Trophoblast cell (in vitro differentiated cells and primary cell): ENCODE measurements around the gene ALG8.

Experiments
- DNase-seq, 2 donors: peaks; one replicate each; pipeline ENCODE4 v3.0.0-alpha.2; 2016
- H2AFZ ChIP-seq: 2 replicates; pipeline ENCODE4 v1.6.1; 2013; ENCODE audit warnings: low read length, moderate library complexity, mild to moderate bottlenecking; ENCODE audit not compliant: insufficient read depth, poor library complexity
- H2AK5ac ChIP-seq: 2 replicates; pipeline ENCODE4 v1.6.1; 2013; ENCODE audit warnings: mild to moderate bottlenecking, low read length
- H2BK120ac ChIP-seq: 2 replicates; pipeline ENCODE4 v1.6.1; 2013; ENCODE audit warnings: low read length, mild to moderate bottlenecking, moderate library complexity; ENCODE audit not compliant: insufficient read depth, poor library complexity
- H2BK12ac ChIP-seq: 2 replicates; pipeline ENCODE4 v1.6.1; 2013; ENCODE audit warnings: mild to moderate bottlenecking, low read length, moderate library complexity
- H2BK5ac ChIP-seq: 2 replicates; pipeline ENCODE4 v1.6.1; 2013; ENCODE audit warnings: low read length, low read depth, moderate library complexity, mild to moderate bottlenecking; ENCODE audit not compliant: poor library complexity
- H3K14ac ChIP-seq: 2 replicates; pipeline ENCODE4 v1.6.1; 2013; ENCODE audit warnings: mild to moderate bottlenecking, low read length
- H3K18ac ChIP-seq: 2 replicates; pipeline ENCODE4 v1.6.1; 2013; ENCODE audit warnings: mild to moderate bottlenecking, low read length
- H3K23ac ChIP-seq: 2 replicates; pipeline ENCODE4 v1.6.1; 2013; ENCODE audit warnings: low read length
- H3K27ac ChIP-seq: 2 replicates; pipeline ENCODE4 v1.5.1; 2013; ENCODE audit warnings: low read depth, mild to moderate bottlenecking, inconsistent platforms, low read length, moderate library complexity
- H3K27me3 ChIP-seq: 2 replicates; pipeline ENCODE4 v1.6.1; 2013; ENCODE audit warnings: inconsistent platforms, mild to moderate bottlenecking, low read length, moderate library complexity; ENCODE audit not compliant: insufficient read depth
- H3K36me3 ChIP-seq, 2 experiments: 1 replicate in 1 of 2; 2 replicates in 1 of 2; pipeline ENCODE4 v1.6.1; 2013; ENCODE audit warnings: low read length in 2 of 2, mild to moderate bottlenecking in 2 of 2, moderate library complexity in 1 of 2; ENCODE audit not compliant: insufficient read depth in 2 of 2, control insufficient read depth in 1 of 2
- H3K4ac ChIP-seq: 2 replicates; pipeline ENCODE4 v1.6.1; 2013; ENCODE audit warnings: low read depth, mild to moderate bottlenecking, low read length, moderate library complexity
- H3K4me1 ChIP-seq, 2 experiments: 1 replicate in 1 of 2; 2 replicates in 1 of 2; pipeline ENCODE4 v1.6.1; 2013; ENCODE audit warnings: low read length in 2 of 2, mild to moderate bottlenecking in 2 of 2, moderate library complexity in 1 of 2; ENCODE audit not compliant: insufficient read depth in 2 of 2, control insufficient read depth in 1 of 2
- H3K4me2 ChIP-seq: 2 replicates; pipeline ENCODE4 v1.6.1; 2013; ENCODE audit warnings: inconsistent platforms, mild to moderate bottlenecking, low read length, moderate library complexity
- H3K4me3 ChIP-seq: 2 replicates; pipeline ENCODE4 v1.5.1; 2013; ENCODE audit warnings: mild to moderate bottlenecking, low read depth, low read length, inconsistent platforms
- H3K79me1 ChIP-seq: one replicate; pipeline ENCODE4 v1.6.1; 2013; ENCODE audit warnings: low read length
- H3K79me2 ChIP-seq: 2 replicates; pipeline ENCODE4 v1.6.1; 2013; ENCODE audit warnings: low read length, mild to moderate bottlenecking; ENCODE audit not compliant: control insufficient read depth, insufficient read depth, poor library complexity
- H3K9ac ChIP-seq: 2 replicates; pipeline ENCODE4 v1.6.1; 2013; ENCODE audit warnings: mild to moderate bottlenecking, low read length
- H3K9me3 ChIP-seq: 2 replicates; pipeline ENCODE4 v1.6.1; 2013; ENCODE audit warnings: low read depth, mild to moderate bottlenecking, control low read depth, inconsistent platforms, low read length; ENCODE audit not compliant: insufficient read depth
- H4K12ac ChIP-seq: 2 replicates; pipeline ENCODE4 v1.6.1; 2013; ENCODE audit warnings: low read depth, mild to moderate bottlenecking, low read length, moderate library complexity
- H4K8ac ChIP-seq: 2 replicates; pipeline ENCODE4 v1.6.1; 2013; ENCODE audit warnings: low read depth, mild to moderate bottlenecking, low read length, moderate library complexity
- H4K91ac ChIP-seq: one replicate; pipeline ENCODE4 v1.6.1; 2013; ENCODE audit warnings: low read depth, mild to moderate bottlenecking, low read length, moderate library complexity
- WGBS: extraction: QIAGEN DNeasy Blood & Tissue Kit; methylation state at CpG from one replicate; pipeline ENCODE4 v1.1.7; 2013; ENCODE audit warnings: missing lambda C conversion rate; ENCODE audit not compliant: insufficient read length, insufficient coverage; ENCODE audit errors: extremely low coverage; 5-methylcytosine and 5-hydroxymethylcytosine counted together

Gene ALG8

GRCh38 chr11:78170413-78170812, 31.0 kb upstream of the ALG8 start:
- Histone ChIP-seq H3K9me3 (no peaks in the 10 kb centered on the region), H3K27ac (no peak overlapping the region), H3K9ac (no peak overlapping the region), H4K12ac (no peak overlapping the region), H3K18ac (no peak overlapping the region), H3K79me1 (peaks cover 35% of the 10 kb centered on the region), H3K4me2 (no peak overlapping the region), H4K91ac (peak overlapping the region; percentile 68), H3K4me1 (peaks cover 27% of the 10 kb centered on the region in 2 experiments), H3K23ac (no peak overlapping the region), H2AK5ac (peak overlapping the region; percentile 2), H2AFZ (no peak overlapping the region), H3K14ac (no peak overlapping the region), H3K27me3 (no peaks in the 10 kb centered on the region), H3K4me3 (no peak overlapping the region), H3K79me2 (peaks cover 6% of the 10 kb centered on the region), H4K8ac (peak overlapping the region; percentile 2), H2BK12ac (peak overlapping the region; percentile 0), H3K36me3 (peaks cover 19 to 30% of the 10 kb centered on the region in 2 experiments), H2BK5ac (no peak overlapping the region), H2BK120ac (no peak overlapping the region), H3K4ac (no peak overlapping the region)
- no CpG with 5 or more reads among the region's 11 CpGs for WGBS
- no peak for DNase-seq

DNA sequence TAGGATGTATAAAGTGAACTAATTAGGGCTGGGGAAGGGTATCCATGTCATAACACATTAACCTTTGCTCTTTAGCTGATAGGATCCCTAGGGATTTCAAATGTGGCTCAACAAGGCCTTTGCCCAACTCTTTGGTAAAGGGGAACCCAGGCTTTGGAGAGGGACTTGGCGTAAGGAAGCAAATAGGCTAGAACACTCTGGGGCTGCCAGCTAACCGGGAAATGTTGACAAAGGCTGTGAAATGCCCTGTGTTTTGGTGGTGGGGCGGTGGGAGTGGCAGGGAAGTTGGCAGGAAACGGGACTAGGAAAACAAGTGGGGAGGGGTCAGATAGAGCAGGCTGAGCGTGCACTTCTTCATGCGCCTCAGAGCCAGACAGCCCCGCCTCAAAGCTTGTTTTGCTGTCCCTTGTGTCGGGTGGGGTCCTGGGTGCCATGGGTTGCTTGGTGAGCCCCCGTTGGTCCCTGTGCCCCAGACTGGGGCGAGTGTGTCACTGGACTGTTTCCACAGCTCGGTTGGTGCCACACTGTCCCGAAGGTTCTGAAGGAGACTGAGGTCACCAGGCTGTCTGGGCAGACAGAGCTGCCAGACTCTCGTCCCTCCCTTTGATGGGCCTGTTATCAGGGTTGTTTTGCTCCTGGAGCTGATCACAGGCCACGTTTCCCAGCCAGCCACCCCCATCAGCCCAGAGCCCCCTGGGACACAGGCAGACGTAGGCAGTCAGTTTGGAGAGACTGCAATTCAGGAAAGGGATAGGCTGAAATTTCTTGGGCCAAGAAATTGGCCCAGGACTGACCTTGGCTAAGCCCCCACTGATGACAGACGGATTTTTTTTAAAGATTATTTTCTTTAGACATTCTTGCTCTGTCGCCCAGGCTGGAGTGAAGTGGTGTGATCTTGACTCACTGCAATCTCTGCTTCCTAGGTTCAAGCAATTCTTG, 29.4 kb upstream of the ALG8 start:
- peak overlapping the region; percentile 37 for H3K4ac ChIP-seq
- DNase-seq = no peak
- no peaks in the 10 kb centered on the region for H3K27me3 ChIP-seq
- no peak overlapping the region for H3K23ac ChIP-seq
- peak overlapping the region; percentile 97 for H4K91ac ChIP-seq
- H3K4me2 ChIP-seq = no peak overlapping the region
- H3K9me3 ChIP-seq = no peaks in the 10 kb centered on the region
- peak overlapping the region; percentile 38 for H2AK5ac ChIP-seq
- H3K4me3 ChIP-seq = no peak overlapping the region
- H2BK12ac ChIP-seq = peak overlapping the region; percentile 97
- peaks cover 37% of the 10 kb centered on the region for H3K79me1 ChIP-seq
- H3K14ac ChIP-seq = peak overlapping the region; percentile 85
- no CpG with 5 or more reads among the region's 17 CpGs for WGBS
- H2BK5ac ChIP-seq = peak overlapping the region; percentile 86
- peaks cover 6% of the 10 kb centered on the region for H3K79me2 ChIP-seq
- H2AFZ ChIP-seq = peak overlapping the region; percentile 65
- peak overlapping the region; percentile 40 for H4K8ac ChIP-seq
- peak overlapping the region; percentile 67 for H2BK120ac ChIP-seq
- peak overlapping the region; percentile 8 for H4K12ac ChIP-seq
- peaks cover 13 to 23% of the 10 kb centered on the region in 2 experiments for H3K36me3 ChIP-seq
- peaks cover 27% of the 10 kb centered on the region in 2 experiments for H3K4me1 ChIP-seq
- no peak overlapping the region for H3K9ac ChIP-seq
- H3K18ac ChIP-seq = peak overlapping the region; percentile 1
- peak overlapping the region; percentile 76 for H3K27ac ChIP-seq

GRCh38 chr11:78166855-78167469, 27.5 kb upstream of the ALG8 start:
- peak overlapping the region; percentile 4 for H3K4me2 ChIP-seq
- peaks cover 32 to 35% of the 10 kb centered on the region in 2 experiments for H3K4me1 ChIP-seq
- H4K91ac ChIP-seq = peak overlapping the region; percentile 97
- H3K9me3 ChIP-seq = no peaks in the 10 kb centered on the region
- H3K4ac ChIP-seq = peak overlapping the region; percentile 87
- no peak for DNase-seq
- H3K36me3 ChIP-seq = peaks cover 2 to 8% of the 10 kb centered on the region in 2 experiments
- no peak overlapping the region for H3K23ac ChIP-seq
- peaks cover 6% of the 10 kb centered on the region for H3K79me2 ChIP-seq
- peak overlapping the region; percentile 87 for H3K18ac ChIP-seq
- peak overlapping the region; percentile 92 for H2BK12ac ChIP-seq
- peaks cover 45% of the 10 kb centered on the region for H3K79me1 ChIP-seq
- peak overlapping the region; percentile 96 for H2BK120ac ChIP-seq
- peak overlapping the region; percentile 84 for H3K14ac ChIP-seq
- WGBS = no CpG with 5 or more reads among the region's 6 CpGs
- H3K27me3 ChIP-seq = no peaks in the 10 kb centered on the region
- H4K8ac ChIP-seq = peak overlapping the region; percentile 64
- peak overlapping the region; percentile 94 for H2BK5ac ChIP-seq
- H2AK5ac ChIP-seq = peak overlapping the region; percentile 88
- peak overlapping the region; percentile 53 for H2AFZ ChIP-seq
- peak overlapping the region; percentile 92 for H3K27ac ChIP-seq
- H3K4me3 ChIP-seq = no peak overlapping the region
- no peak overlapping the region for H4K12ac ChIP-seq
- H3K9ac ChIP-seq = no peak overlapping the region

- Histone ChIP-seq H4K91ac (no peak overlapping the region), H3K27me3 (no peaks in the 10 kb centered on the region)
Observed at GRCh38 chr11:78164471-78164870, 25.0 kb upstream of the ALG8 start.

More at GRCh38 chr11:78164471-78164870, 25.0 kb upstream of the ALG8 start:
- peaks cover 6% of the 10 kb centered on the region for H3K79me2 ChIP-seq
- H3K9ac ChIP-seq = no peak overlapping the region
- H2BK5ac ChIP-seq = no peak overlapping the region
- H3K27ac ChIP-seq = no peak overlapping the region
- H2BK120ac ChIP-seq = no peak overlapping the region
- WGBS = no CpG with 5 or more reads among the region's 2 CpGs
- peaks cover 31 to 34% of the 10 kb centered on the region in 2 experiments for H3K4me1 ChIP-seq
- no peak overlapping the region for H3K4ac ChIP-seq
- no peak overlapping the region for H3K4me3 ChIP-seq
- H3K18ac ChIP-seq = no peak overlapping the region
- H4K8ac ChIP-seq = no peak overlapping the region
- H2BK12ac ChIP-seq = peak overlapping the region; percentile 23
- H3K4me2 ChIP-seq = no peak overlapping the region
- peaks cover 45% of the 10 kb centered on the region for H3K79me1 ChIP-seq
- no peaks in the 10 kb centered on the region for H3K9me3 ChIP-seq
- DNase-seq = no peak
- H2AK5ac ChIP-seq = peak overlapping the region; percentile 18
- H4K12ac ChIP-seq = no peak overlapping the region
- no peak overlapping the region for H3K23ac ChIP-seq
- no peak overlapping the region for H2AFZ ChIP-seq
- no peak overlapping the region for H3K14ac ChIP-seq
- no peaks in the 10 kb centered on the region for H3K36me3 ChIP-seq
